GM19438 (cell line): ENCODE measurements around the gene CCR9.

Experiments
- ATAC-seq: cut with Tn5 transposase; IDR thresholded peaks from one replicate; pipeline ENCODE4 v1.9.1; 2021; ENCODE audit warnings: low read depth; ENCODE audit not compliant: unreplicated experiment

The CCR9 gene

DNA sequence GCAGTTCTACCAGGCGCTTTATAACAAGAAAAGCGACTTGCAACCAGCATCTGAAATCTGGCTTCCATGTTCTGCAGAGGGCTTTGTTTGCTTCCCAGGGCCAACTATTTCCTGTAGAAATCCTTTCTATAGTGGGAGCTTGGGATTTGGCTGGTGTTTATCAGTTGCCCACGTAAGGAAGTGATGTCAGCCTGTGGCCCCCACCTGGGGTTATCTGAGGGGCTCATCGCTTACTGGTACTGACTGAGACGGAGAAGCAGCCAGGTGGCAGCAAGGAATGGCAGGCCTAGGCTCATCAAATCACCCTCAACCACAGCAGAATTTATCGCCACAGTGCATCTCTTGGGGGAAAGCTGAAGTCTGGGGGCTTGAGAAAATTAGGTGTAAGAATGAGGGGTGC, 14.6 kb upstream of the CCR9 start:
- no peak for ATAC-seq

DNA sequence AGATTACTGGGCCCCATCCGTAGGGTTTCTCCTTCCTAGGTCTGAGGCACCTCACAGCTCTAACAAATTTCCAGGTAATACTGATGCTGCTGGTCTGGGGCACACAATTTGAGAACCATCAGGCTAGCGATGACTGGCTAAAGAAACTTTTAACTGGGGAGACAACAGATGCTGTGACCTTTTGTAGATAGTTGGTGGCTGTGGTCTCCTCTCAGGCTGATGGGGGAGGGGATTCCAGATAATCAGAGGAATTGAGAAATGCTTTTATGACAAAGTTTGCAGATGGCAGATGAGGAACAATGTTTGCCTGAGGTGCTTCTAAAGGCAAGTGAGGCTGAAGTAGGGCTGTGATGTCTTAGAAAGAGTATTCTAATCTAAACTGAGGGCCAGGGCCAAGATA, 13.8 kb upstream of the CCR9 start:
- ATAC-seq = no peak

DNA sequence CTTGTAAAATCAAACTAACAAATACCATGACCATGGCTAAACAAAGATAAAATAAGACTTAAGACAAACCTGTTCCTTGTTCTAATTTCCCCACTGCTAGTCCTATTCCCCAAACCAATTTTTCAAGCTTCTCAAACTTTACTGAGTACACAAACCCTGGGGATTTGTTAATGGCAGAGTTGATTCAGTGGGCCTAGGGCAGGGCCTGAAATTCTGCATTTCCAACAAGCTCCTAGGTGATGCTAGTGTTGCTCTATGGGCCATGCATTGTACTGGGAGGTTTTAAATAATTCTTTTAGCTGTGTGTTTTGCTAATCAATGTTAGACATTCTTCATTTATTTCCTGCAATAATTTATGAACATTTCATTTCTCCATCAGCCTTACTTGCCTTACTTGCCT, 13.3 kb upstream of the CCR9 start:
- no peak for ATAC-seq

DNA sequence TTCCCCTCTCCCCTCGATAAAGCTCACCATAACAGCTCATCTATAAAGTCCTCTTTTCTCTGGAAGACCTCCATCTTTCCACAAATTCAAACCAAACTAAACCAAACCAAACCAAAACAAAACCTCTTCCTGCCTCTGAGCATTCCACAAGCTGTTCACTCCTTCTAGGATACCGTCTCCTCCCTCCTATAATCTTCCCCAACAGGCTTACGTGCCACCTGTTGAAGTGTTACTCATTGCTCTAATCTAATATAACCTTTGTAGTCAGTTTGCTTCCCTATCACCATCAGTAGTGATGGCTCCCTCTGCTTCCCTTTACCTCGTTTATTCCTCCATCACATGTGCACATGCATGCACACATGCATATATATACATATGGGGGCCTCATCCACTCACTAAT, 12.7 kb upstream of the CCR9 start:
- ATAC-seq = no peak

DNA sequence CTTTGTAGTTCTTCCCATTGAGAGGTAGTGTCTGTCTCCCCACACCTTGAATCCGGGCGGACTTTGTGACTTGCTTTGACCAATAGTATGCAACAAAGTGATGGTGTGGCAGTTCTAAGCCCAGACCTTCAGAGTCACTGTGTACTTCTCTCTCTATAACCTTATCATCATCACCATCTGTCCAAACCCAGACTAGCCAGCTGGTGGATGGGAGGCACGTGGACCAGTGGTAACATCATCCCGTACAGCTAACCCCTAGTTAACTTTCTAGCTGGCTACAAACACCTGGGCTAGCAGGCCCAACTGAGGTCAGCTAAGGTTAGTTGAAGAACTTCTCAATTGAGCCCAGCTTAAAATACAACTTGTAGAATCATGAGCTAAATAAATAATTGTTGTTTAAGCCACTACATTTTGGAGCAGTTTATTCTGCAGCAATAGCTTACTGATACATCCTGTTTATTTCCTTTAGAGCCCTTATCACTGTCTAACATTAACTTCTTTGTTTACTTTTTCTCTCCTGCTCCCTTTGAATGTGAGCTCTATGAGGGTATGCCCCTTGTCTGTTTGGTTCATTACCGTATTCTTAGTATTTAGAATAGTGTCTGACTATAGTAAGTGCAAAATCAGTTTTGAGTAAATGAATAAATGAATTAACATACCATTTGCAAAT, 11.5 kb upstream of the CCR9 start:
- ATAC-seq = no peak

DNA sequence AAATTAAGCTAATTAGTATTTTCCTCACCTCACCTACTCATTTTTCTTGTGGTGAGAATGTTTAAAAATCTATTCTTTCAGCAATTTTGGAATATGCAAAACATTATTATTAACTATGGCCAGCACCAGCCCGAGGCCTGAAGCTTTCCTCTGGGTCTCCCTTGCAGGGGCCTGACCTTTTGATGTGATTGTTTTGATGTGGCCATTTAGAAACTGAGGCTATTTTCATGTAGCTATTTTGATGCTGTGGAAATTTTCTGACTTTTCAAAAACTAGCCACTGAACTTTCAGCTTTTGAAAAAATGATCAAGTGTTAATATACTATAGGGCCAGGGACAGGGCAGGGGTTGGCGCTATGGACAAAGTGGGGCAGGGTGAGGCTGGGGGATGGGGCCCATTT, 8.2 kb upstream of the CCR9 start:
- ATAC-seq = no peak

DNA sequence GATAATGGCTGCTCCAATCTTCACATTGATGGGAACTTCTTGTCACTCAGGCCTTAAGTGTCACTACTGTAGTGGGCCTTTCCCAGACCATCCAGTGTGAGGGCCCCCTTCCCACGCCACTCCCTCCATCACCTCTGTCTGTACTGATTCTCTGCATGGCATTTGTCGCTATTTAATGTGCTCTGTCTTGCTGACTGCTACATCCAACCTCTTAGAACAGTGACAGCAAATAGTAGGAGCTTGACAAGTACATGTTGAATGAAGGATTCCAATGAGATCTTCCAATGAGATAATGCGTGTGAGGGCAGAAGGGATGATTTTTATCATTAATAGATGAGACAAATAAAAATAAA, 5.6 kb upstream of the CCR9 start:
- no peak for ATAC-seq

DNA sequence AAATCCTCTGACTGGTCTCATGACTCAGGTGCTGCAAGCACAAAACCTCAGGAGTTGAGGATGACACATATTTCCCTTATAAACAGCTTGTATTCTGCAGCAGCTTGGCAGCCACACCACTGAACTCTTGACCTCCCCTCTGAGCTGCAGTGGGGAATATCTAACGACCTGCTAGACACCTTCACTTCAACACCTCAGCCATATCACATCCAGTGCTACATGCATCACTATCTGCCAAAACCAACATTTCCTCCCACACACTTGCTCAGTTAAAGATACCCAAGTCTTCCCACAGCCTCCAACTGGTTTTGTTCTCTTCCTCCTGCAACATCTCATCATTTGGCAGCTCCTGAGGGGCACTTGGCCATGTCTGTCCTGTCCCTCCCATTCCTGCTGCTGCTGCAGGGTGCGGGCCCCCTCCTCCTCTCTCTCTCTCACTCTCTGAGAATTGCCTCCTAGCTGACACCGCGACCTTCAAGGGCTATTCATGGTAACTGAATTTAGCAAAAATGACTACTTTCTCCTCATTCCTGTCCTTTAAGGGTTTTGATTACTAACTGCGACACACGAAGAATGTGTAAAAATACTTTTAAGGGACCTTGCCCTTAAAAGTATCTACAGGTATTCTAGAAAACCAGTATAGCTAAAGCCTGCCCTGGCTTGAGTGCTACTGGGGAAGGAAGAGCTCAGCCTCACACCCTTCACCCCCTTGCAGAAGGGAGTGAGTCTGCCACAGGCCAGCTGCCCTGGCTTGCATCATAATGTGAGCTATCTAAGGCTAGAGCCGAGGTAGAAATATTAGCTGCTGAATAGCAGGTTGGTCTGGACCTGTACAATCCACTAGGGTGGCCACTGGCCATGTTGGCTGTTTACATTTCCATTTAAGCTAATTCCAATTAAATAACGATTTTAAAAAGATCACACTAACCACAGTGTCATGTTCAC, 5.0 kb upstream of the CCR9 start:
- ATAC-seq = no peak

DNA sequence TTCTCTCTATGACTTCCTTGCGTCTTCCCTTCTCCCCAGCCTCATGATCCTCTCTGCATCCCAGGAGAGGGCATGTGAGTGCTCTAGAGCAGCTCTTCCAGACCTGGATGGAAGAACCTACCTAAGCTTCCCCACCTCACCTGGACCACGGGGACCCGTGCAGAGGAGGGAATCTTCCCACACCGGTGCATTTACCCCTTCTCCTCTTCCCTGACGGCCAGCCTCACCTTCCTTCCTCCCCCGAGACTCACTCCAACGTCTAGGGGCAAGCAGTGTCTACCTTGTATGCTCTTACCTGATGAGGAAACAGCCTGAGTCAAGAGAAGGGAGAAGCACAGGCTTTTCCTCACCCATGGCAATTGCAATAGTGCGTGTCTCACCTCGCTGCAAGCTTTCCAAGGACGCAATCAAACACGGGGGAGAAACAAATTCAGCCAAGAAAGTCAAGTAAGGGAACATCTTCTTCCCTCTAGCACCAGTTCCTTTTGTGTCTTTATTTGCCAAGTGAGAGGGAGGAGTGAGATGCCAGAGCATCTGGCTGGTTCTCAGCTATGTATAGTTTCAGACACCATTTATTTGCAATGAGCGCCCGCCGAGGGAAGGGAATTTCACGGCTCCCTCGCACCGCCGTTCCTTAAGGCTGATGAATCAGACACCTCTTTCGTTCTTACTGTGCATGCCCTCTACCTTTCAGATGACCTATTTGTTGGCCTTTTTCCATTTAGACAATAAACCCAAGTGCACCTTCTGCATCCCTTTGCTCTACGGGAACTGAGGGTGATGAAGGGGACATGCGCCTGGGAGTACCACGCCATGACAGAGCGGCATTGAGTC, 1.8 kb upstream of the CCR9 start:
- ATAC-seq = no peak

DNA sequence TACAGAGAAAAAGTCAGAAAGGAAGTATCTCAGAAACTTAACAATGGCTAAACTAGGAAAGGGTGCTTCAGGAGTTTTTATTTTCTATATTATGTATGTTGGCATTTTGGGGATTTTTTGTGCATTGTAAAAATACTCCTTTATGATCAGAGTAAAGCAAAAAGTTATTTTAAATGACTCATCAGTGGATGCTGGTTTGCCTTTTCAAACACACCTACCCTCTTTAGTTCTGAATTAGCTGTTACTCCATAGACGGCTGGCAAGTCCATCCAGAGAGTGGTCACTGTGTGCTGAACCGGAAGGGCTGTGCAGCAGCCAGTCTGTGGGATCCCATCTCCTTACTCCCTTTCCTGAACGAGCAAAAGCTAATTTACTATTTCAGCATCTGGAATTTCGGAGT, 942 bp downstream of the CCR9 start:
- no peak for ATAC-seq

DNA sequence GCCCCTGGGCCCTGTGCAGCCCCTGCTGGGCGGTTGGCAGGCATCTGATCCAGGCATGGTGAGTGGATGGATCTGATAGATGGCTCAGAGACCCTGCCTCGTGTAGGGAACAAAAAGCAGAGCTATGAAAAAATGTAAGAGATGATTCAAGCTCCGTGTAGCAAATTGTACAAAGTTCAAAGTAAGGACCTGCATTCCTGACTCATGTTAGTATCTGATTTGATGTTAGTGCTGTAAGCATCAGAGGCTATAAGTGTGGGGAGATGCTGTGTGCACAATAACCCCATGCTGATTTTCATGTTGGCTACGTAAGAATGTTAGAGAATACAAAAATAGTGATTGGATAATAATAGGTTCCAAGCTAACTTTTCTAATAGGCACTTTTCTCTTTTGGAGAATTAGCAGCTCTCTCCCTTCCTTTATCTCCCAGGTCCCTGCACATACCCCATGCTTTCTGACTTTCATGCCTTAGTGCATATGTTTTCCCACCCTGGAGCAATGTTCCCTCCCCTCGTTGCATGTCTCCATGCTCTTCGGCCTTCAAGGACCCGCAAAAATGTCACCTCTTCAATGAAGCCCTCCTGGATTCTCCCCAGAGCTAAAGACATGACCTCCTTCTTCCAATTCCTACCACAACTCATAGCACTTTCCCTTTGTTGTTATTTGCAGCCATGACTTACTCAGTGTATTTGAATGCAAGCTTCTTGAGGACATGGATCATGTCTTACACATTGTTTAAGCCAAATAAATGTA, 1.6 kb downstream of the CCR9 start:
- ATAC-seq = no peak

DNA sequence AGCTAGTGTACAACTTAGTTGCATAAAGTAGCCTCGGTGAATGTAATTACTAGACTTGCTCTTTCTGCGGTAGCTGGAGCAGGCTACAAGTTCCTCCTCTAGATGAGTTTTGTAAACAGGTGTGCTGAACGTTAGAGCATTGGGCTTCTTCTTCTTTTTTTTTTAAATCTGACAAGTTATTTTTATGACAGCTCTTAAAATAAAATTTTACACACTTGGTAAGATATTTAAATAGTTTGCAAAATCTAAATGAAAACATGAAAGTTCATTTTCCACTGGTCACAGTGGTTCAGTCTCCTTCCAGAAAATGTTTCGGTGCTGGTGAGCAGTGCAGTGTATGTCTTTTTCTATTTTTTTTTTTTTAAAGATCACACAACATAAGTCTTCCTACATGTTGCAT, 3.0 kb downstream of the CCR9 start:
- no peak for ATAC-seq

DNA sequence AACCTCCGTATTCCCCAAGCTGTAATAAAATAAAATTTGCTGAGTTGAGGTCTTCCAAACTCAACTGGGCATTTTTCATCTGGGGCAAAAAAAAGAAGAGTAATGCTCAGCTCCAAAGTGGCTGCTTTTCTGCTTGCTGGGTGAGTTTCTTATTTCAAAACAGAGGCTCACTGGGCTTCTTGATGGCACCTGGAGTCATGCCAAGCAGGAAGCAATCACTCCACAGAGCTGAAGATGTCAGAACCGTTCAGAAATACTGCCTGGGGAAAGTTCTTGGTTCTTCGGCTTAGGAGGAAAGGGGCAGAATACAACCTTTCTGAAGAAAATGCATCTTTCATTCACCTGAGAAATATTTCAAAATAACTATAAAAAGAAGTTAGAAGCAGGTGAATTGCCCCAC, 4.1 kb downstream of the CCR9 start:
- no peak for ATAC-seq

DNA sequence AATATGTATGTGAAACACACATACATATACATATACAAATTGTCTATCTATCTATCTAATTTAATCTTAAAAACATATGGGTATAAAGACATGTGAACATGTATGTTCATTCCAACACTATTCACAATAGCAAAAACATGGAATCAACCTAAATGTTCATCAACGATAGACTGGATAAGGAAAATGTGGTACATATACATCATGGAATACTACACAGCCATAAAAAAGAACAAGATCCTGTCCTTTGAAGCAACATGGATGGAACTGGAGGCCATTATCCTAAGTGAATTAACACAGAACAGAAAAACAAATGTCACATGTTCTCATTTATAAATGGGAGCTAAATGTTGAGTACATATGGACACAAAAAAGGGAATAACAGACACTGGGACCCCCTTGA, 5.8 kb downstream of the CCR9 start:
- no peak for ATAC-seq

DNA sequence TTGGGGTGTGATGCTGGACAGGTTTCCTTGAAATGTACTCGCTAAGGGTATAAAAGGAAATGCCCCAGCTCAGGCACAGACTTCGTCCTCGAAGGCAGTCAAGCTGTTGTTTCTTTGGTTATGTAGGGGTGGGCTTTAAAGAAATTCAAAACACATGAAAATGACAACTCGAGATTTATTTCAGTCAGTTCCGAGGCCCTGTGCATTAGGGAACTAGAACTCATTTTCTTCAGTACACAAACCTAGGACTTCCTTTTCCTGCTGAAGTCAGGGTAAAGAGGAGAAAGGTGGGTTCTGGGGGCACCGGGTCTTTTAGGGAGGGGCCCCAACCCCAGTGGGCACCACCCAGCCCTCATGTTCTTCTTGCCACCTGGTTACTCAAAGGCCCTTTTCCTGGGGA, 7.7 kb downstream of the CCR9 start:
- no peak for ATAC-seq

DNA sequence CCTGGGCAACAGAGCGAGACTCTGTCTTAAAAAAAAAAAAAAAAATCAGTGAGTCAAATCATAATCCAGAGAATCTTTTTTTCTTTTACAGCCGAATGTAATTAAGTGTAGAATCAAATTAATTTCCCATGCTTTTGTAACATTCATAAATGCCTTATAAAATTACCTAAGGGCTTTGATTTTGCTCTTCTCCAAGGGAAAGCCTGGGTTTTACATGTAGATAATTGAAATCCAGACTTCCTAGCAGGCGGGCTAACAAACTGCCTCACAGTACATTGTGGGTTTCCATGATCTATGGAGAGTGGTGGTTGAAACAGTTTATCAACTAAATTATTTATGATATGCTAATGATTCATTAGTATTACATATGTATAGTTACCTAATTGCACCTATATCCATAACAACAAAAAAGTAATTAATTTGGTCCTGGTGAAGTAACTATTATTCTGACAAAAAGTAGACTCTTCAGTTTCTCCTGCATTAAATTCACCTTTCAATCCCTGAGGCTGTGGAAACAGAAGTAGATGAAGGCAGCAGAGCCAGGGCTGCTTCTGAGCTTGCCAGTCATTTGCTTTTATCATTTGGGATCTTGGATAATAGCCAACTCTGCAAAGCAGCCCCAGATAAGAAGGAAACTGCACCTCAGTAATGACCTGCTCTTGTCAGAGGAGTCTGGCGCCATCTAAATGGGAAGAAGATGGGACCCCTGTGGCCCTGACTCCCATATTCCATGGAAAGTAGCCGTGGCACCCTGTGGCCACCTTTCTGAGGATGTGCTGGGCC, 9.5 kb downstream of the CCR9 start:
- ATAC-seq = no peak

DNA sequence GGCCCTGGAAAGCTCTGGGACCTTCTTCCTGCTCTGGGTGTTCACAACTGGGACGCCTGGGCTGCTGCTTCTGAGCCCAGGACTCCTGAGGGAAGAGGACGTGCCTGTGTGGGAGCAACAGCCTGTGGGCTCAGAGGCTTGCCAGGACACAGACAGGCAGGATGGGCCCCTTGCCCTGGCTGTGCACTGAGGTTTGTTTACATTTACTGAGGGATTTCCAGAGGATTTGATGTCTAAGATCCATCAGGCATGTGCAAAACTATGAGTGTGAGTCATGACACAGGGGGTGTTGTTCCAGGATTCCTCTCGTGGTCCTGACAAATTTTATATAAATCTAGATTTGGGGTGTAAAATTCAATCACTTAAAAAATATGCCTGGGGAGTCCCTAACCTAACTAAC, 10.6 kb downstream of the CCR9 start:
- ATAC-seq = no peak

DNA sequence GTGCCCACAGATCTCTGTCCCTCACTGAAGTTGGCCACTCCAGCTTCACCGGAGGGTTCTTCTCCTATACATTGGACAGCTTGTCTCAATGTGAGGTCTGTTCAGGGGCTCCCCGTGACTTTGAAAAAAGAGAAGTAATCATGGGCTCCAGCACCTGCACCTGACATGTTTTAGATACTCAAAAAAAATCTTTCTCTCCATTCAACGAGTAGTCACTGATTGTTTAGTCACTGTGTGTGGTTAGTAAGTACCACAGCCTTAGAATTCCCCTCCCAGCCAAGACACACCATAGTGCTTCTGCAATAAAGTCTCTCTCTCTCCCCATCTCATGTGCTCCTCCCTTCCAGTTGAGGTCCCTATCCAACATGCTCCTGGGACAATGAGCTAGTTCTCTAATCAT, 18.6 kb downstream of the CCR9 start:
- no peak for ATAC-seq

DNA sequence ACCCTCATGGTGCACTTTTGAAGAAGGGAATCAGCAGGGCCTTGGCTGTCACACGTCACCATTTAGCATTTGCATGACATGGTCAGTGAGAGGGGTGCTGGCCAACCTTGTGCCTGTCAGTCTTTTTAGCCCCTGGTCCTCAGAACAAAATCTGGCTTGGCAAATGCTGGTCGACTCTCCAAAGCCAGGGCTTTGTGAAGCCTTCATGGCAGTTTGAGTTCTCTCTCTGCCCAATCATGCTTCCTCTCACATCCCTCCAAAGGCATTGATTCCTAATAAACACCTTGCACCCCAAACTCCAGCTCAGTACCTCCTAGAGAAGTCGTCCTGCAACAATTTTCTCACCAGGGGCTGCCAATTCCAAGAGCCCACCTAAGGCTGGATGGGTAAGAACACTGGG, 19.4 kb downstream of the CCR9 start:
- ATAC-seq = no peak
